Colon (tissue), 2 donors: Measurements from ENCODE around the gene EGR4.
"Not testable (repeated sequence)": the region's sequence is repeated elsewhere in the genome, so short reads cannot be mapped to it uniquely, and the experiment has no call there.

Experiments used
- FAIRE-seq: peaks from 2 replicates; lab custom pipeline; 2012; peaks lifted over from hg19 to GRCh38; lab: Jason Lieb, UNC
- donor health status: control.
- donor health status: control.

EGR4 gene

GRCh38 chr2:73263540-73264331 is 29.6 kb downstream of the EGR4 start:
- FAIRE-seq: no peak

- not testable (repeated sequence) for FAIRE-seq
Measured at GRCh38 chr2:73262691-73263429, 30.5 kb downstream of the EGR4 start.

GRCh38 chr2:73262108-73262651 is 31.2 kb downstream of the EGR4 start:
- FAIRE-seq: no peak

- FAIRE-seq: no peak
Measured at GRCh38 chr2:73260338-73260984, 32.9 kb downstream of the EGR4 start.

- FAIRE-seq: no peak
Measured at GRCh38 chr2:73259704-73260337, 33.5 kb downstream of the EGR4 start.

- no peak for FAIRE-seq
Measured at GRCh38 chr2:73259276-73259675, 34.1 kb downstream of the EGR4 start.

GRCh38 chr2:73258913-73259215 is 34.5 kb downstream of the EGR4 start:
- FAIRE-seq: no peak

- FAIRE-seq: no peak
Measured at GRCh38 chr2:73258186-73258912, 35.0 kb downstream of the EGR4 start.

GRCh38 chr2:73257425-73258125 is 35.8 kb downstream of the EGR4 start:
- FAIRE-seq: no peak

- FAIRE-seq: no peak
Measured at GRCh38 chr2:73257021-73257420, 36.3 kb downstream of the EGR4 start.

- no peak for FAIRE-seq
Measured at GRCh38 chr2:73256618-73256922, 36.8 kb downstream of the EGR4 start.

GRCh38 chr2:73255907-73256617 is 37.3 kb downstream of the EGR4 start:
- no peak for FAIRE-seq

- FAIRE-seq: no peak
Measured at GRCh38 chr2:73255007-73255644, 38.2 kb downstream of the EGR4 start.

GRCh38 chr2:73254343-73255006 is 38.9 kb downstream of the EGR4 start:
- FAIRE-seq: no peak

GRCh38 chr2:73253901-73254300 is 39.4 kb downstream of the EGR4 start:
- FAIRE-seq: no peak

GRCh38 chr2:73253400-73253799 is 39.9 kb downstream of the EGR4 start:
- no peak for FAIRE-seq

GRCh38 chr2:73252238-73253027 is 40.9 kb downstream of the EGR4 start:
- FAIRE-seq: no peak
